ENCODE measurements around the gene MSH3.

MSH3 gene

GRCh38 chr5:80777347-80778287 is 123.2 kb downstream of the MSH3 start:
- no peaks in the 10 kb centered on the region for H4K20me1 ChIP-seq (ENCODE audit: insufficient read depth, low read length, poor library complexity, severe bottlenecking)
- no peak overlapping the region for H3K9ac ChIP-seq (ENCODE audit: low read depth, low read length, poor library complexity, severe bottlenecking)
- H3K79me2 ChIP-seq (ENCODE audit: insufficient read depth, low read length), result no peaks in the 10 kb centered on the region
- no peak overlapping the region for H2AFZ ChIP-seq (ENCODE audit: low read length)
- peaks cover 15% of the 10 kb centered on the region; the same call in 1 of the 2 replicates for H3K36me3 ChIP-seq (ENCODE audit: insufficient read depth, low read length)
- no peaks in the 10 kb centered on the region for H3K27me3 ChIP-seq (ENCODE audit: insufficient read depth, low read length, poor library complexity, severe bottlenecking)
- H3K9me2 ChIP-seq (replicated peaks; ENCODE audit: low read depth, low read length), result no peaks in the 10 kb centered on the region
- H3K4me2 ChIP-seq (ENCODE audit: low read depth, low read length, poor library complexity, severe bottlenecking), result no peak overlapping the region
- no peaks in the 10 kb centered on the region for H3K9me3 ChIP-seq (ENCODE audit: insufficient read depth, low read depth, low read length)
- H3K4me1 ChIP-seq (ENCODE audit: insufficient read depth, low read length, poor library complexity, severe bottlenecking), result peaks cover 5% of the 10 kb centered on the region
- H3K4me3 ChIP-seq (ENCODE audit: low read length, poor library complexity, severe bottlenecking), result no peak overlapping the region
- no peaks in the 10 kb centered on the region for H3F3A ChIP-seq (ENCODE audit: low read depth)
- TF ChIP-seq, protein P1, sequence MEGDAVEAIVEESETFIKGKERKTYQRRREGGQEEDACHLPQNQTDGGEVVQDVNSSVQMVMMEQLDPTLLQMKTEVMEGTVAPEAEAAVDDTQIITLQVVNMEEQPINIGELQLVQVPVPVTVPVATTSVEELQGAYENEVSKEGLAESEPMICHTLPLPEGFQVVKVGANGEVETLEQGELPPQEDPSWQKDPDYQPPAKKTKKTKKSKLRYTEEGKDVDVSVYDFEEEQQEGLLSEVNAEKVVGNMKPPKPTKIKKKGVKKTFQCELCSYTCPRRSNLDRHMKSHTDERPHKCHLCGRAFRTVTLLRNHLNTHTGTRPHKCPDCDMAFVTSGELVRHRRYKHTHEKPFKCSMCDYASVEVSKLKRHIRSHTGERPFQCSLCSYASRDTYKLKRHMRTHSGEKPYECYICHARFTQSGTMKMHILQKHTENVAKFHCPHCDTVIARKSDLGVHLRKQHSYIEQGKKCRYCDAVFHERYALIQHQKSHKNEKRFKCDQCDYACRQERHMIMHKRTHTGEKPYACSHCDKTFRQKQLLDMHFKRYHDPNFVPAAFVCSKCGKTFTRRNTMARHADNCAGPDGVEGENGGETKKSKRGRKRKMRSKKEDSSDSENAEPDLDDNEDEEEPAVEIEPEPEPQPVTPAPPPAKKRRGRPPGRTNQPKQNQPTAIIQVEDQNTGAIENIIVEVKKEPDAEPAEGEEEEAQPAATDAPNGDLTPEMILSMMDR (conservative IDR thresholded peaks at IDR 0.05; ENCODE audit: low read length), result no peak
- no peak for TF ChIP-seq EZH2phosphoT487 (IDR thresholded peaks at IDR 0.05; ENCODE audit: borderline replicate concordance)

GRCh38 chr5:80780024-80780423 is 125.6 kb downstream of the MSH3 start:
- H4K20me1 ChIP-seq (ENCODE audit: insufficient read depth, low read length, poor library complexity, severe bottlenecking), result no peaks in the 10 kb centered on the region
- H3K79me2 ChIP-seq (ENCODE audit: insufficient read depth, low read length), result no peaks in the 10 kb centered on the region
- H3K9me3 ChIP-seq (ENCODE audit: insufficient read depth, low read depth, low read length), result no peaks in the 10 kb centered on the region
- H3K4me2 ChIP-seq (ENCODE audit: low read depth, low read length, poor library complexity, severe bottlenecking), result no peak overlapping the region
- H3K9ac ChIP-seq (ENCODE audit: low read depth, low read length, poor library complexity, severe bottlenecking), result no peak overlapping the region
- H3F3A ChIP-seq (ENCODE audit: low read depth), result no peaks in the 10 kb centered on the region
- TF ChIP-seq, protein P1 (conservative IDR thresholded peaks at IDR 0.05; ENCODE audit: low read length), result no peak
- TF ChIP-seq EZH2phosphoT487 (IDR thresholded peaks at IDR 0.05; ENCODE audit: borderline replicate concordance), result no peak
- no peak overlapping the region for H2AFZ ChIP-seq (ENCODE audit: low read length)
- H3K27me3 ChIP-seq (ENCODE audit: insufficient read depth, low read length, poor library complexity, severe bottlenecking), result no peaks in the 10 kb centered on the region
- peaks cover 5% of the 10 kb centered on the region for H3K4me1 ChIP-seq (ENCODE audit: insufficient read depth, low read length, poor library complexity, severe bottlenecking)
- no peak overlapping the region for H3K4me3 ChIP-seq (ENCODE audit: low read length, poor library complexity, severe bottlenecking)
- H3K36me3 ChIP-seq (ENCODE audit: insufficient read depth, low read length), result peaks cover 12% of the 10 kb centered on the region; the same call in 1 of the 2 replicates
- no peaks in the 10 kb centered on the region for H3K9me2 ChIP-seq (replicated peaks; ENCODE audit: low read depth, low read length)

DNA sequence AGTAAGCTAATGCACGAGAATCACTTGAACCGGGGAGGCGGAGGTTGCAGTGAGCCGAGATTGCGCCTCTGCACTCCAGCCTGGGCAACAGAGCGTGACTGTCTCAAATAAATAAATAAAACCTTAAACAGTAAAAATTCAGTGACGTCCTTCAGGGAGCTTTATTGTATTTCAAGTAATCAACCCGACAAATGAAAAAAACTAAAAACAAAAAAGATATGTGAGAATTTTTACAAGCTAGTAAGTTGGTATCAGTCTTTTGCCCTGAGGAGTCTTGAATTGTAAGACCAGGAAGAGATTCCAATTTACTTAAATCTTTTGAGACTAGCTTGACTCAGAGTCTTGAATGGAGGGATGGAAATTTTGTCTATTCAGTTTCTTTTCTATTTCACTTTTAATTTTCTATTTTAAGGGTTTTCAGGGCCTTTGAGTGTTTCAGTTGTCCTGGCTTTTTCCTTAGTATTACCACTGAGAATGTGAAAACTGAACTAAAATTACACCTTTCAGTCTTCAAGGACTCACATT is 126.4 kb downstream of the MSH3 start:
- no peaks in the 10 kb centered on the region for H3K9me2 ChIP-seq (replicated peaks; ENCODE audit: low read depth, low read length)
- H3K27me3 ChIP-seq (ENCODE audit: insufficient read depth, low read length, poor library complexity, severe bottlenecking), result no peaks in the 10 kb centered on the region
- TF ChIP-seq EZH2phosphoT487 (IDR thresholded peaks at IDR 0.05; ENCODE audit: borderline replicate concordance), result no peak
- no peak overlapping the region for H3K4me3 ChIP-seq (ENCODE audit: low read length, poor library complexity, severe bottlenecking)
- H4K20me1 ChIP-seq (ENCODE audit: insufficient read depth, low read length, poor library complexity, severe bottlenecking), result no peaks in the 10 kb centered on the region
- no peak overlapping the region for H3K9ac ChIP-seq (ENCODE audit: low read depth, low read length, poor library complexity, severe bottlenecking)
- H3K4me2 ChIP-seq (ENCODE audit: low read depth, low read length, poor library complexity, severe bottlenecking), result no peak overlapping the region
- H3K79me2 ChIP-seq (ENCODE audit: insufficient read depth, low read length), result no peaks in the 10 kb centered on the region
- H3K36me3 ChIP-seq (ENCODE audit: insufficient read depth, low read length), result peaks cover 12% of the 10 kb centered on the region; the same call in 1 of the 2 replicates
- no peaks in the 10 kb centered on the region for H3K9me3 ChIP-seq (ENCODE audit: insufficient read depth, low read depth, low read length)
- H3K4me1 ChIP-seq (ENCODE audit: insufficient read depth, low read length, poor library complexity, severe bottlenecking), result peaks cover 5% of the 10 kb centered on the region
- H2AFZ ChIP-seq (ENCODE audit: low read length), result no peak overlapping the region
- no peaks in the 10 kb centered on the region for H3F3A ChIP-seq (ENCODE audit: low read depth)

Data from Loucy (cell line).